ENCODE results near the gene ZNF880. TPM values are rescaled to one million over a fixed set of nuclear protein-coding genes. Genes with fewer than 3 reads are reported as not detected.

ZNF880 gene
- total RNA-seq, 1 donor = 15.6 TPM

DNA sequence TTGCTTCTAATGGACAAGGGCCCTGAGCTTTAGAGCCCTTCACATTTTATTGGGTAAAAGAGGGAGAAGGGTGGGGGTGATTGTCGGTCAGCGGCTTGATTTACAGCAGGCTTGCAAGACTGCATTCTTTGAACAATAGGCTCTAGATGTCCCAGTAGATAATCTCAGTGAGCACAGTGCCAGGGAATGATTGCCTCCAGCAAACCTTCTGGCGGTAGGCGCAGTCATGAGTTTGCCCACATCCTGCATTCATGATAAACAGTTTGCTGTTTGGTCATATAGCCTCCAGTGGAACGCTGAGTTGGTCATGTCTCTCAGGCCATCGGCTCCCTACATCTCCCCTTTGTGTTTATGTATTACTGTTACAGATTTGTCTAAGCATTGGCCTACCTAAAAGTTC, 40.6 kb downstream of the ZNF880 start:
- H3K9me3 ChIP-seq (ENCODE audit: low read depth, low read length) = peaks cover 51% of the 10 kb centered on the region
- H3K4me1 ChIP-seq (ENCODE audit: insufficient read depth, low read length) = no peaks in the 10 kb centered on the region
- no peak overlapping the region for H3K4me3 ChIP-seq (ENCODE audit: low read length)
- H3K27me3 ChIP-seq (ENCODE audit: insufficient read depth, low read length) = no peaks in the 10 kb centered on the region

GRCh38 chr19:52415711-52416110, 46.0 kb downstream of the ZNF880 start:
- Histone ChIP-seq H3K27me3 (ENCODE audit: insufficient read depth, low read length) (no peaks in the 10 kb centered on the region), H3K9me3 (ENCODE audit: low read depth, low read length) (peaks cover 68% of the 10 kb centered on the region), H3K4me3 (ENCODE audit: low read length) (no peak overlapping the region), H3K4me1 (ENCODE audit: insufficient read depth, low read length) (no peaks in the 10 kb centered on the region)

DNA sequence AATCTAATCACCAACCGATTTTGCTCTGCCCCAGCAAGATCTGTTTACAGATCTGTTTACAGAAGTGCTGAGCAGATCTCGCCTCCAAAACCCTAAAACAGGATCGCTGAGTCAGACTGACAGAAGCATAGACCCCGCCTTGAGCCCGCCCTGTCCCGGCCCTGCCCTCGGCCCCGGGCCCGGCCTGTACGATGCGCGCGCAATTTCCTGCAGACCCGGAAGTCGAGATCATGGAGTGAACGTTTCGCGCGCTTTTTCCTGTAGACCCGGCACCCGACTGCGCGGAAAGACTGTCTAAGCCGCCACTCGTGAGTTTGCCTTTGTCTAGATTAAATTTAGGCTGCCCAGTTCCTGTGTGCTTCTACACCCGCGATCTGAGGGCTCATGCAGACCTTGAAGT, 59.2 kb downstream of the ZNF880 start, which contains the start of gene ZNF534:
ZNF534 (plus strand) TSS at position 212 of the 400 bp plus-strand sequence. CDS start 2,327 bp downstream, outside the sequence.
- H3K4me3 ChIP-seq (ENCODE audit: low read length) = no peak within 1 kb of the TSS
- no peaks in the 10 kb centered on the region for H3K4me1 ChIP-seq (ENCODE audit: insufficient read depth, low read length)
- H3K27me3 ChIP-seq (ENCODE audit: insufficient read depth, low read length) = no peaks in the 10 kb centered on the region
- no peaks in the 10 kb centered on the region for H3K9me3 ChIP-seq (ENCODE audit: low read depth, low read length)

Other genes starting within 250 kb of the ZNF880 start
- gene ZNF616, start 230.0 kb upstream of the ZNF880 start, total RNA-seq = 1.2 TPM
- 12.3 TPM for gene ZNF836, start 198.3 kb upstream of the ZNF880 start, total RNA-seq
- gene PPP2R1A, start 179.9 kb upstream of the ZNF880 start, total RNA-seq = 79.1 TPM
- 53.9 TPM for gene ZNF766, start 100.3 kb upstream of the ZNF880 start, total RNA-seq
- gene ZNF480, start 72.8 kb upstream of the ZNF880 start, total RNA-seq = 5.6 TPM
- 0.52 TPM for gene ZNF610, start 33.7 kb upstream of the ZNF880 start, total RNA-seq
- 13.5 TPM for gene ZNF528, start 27.9 kb downstream of the ZNF880 start, total RNA-seq
- gene ZNF534, start 59.2 kb downstream of the ZNF880 start, total RNA-seq = 0.10 TPM
- 1.3 TPM for gene ZNF578, start 83.6 kb downstream of the ZNF880 start, total RNA-seq
- 28.4 TPM for gene ZNF808, start 157.7 kb downstream of the ZNF880 start, total RNA-seq
- gene ZNF701, start 200.4 kb downstream of the ZNF880 start, total RNA-seq = 9.3 TPM